ENCODE results near the gene REXO1. TPM values are rescaled to one million over a fixed set of nuclear protein-coding genes. Genes with fewer than 3 reads are reported as not detected.

REXO1 gene
- total RNA-seq, 1 experiment from 2014 or later = 52.2 TPM

DNA sequence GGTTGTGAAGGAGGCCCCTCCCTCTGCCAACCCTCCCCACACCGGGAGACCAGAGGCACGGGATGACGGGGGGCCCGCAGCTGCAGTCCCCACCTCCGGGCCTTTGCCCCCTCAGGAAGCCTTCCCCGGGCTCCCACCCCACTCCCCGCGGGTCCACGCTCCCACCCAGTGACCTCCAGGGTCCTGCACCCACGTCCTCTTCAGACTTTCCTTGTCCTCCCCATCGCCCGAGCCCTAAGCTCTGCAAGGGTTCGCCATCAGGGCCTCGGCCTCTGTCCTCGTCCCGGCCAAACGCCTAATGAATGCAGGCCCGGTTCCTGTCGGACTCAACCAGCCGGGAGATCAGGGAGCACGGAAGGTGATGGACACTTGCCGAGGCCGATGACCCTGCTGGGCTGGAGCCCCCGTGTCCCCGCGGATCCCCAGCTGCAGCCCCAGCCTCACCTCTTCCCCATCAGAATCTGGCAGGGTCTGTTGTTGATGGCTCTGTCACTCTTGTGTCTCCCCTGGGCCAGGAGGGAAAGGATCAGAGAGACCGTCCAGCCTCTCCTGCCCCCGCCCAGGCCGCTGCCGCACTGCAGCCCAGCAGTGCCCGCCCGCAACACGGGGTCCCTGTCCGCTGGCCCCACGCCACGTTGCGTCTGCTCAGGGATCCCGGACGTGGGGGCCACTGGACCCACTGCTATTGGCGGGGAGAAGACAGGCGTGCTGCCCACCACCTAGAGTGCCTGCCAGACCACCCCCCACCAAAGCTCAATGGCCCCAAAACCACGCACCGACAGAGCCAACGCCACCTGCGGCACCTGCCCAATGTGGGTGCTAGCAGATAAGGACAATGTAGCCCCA, 41.9 kb downstream of the REXO1 start:
- Histone ChIP-seq H4K20me1 (ENCODE audit: insufficient read depth) (no peaks in the 10 kb centered on the region), H3K4me1 (ENCODE audit: control insufficient read depth in 1 of 2, insufficient read depth in 2 of 2, low read length in 2 of 2) (peaks cover 12 to 15% of the 10 kb centered on the region in 2 experiments), H2AFZ (ENCODE audit: low read depth, low read length, poor library complexity, severe bottlenecking) (no peak overlapping the region), H3K9ac (ENCODE audit: low read length) (no peak overlapping the region), H3K4me2 (ENCODE audit: low read length) (no peak overlapping the region), H3K27me3 (ENCODE audit: insufficient read depth, low read length) (no peaks in the 10 kb centered on the region), H3K9me3 (ENCODE audit: control insufficient read depth in 1 of 2, insufficient read depth in 1 of 2, low read depth in 1 of 2, low read length in 2 of 2) (no peaks in the 10 kb centered on the region), H3K9me2 (ENCODE audit: insufficient read depth) (no peaks in the 10 kb centered on the region), H3K36me3 (ENCODE audit: control insufficient read depth in 1 of 2, insufficient read depth in 2 of 2, low read length in 2 of 2) (no peaks in the 10 kb centered on the region; a peak in 1 of 4 replicates), H3K27ac (ENCODE audit: low read depth, low read length) (no peak overlapping the region), H3K79me2 (ENCODE audit: insufficient read depth, low read length) (no peaks in the 10 kb centered on the region), H3K4me3 (replicated peaks in 1 of 2; ENCODE audit: low read depth in 1 of 2, low read length in 2 of 2) (no peak overlapping the region)
- CTCF ChIA-PET = no interaction called here
- intact Hi-C loops (cut with micrococcal nuclease) = no loop called here
- POLR2A ChIA-PET = no interaction called here
- ATAC-seq (no peak), DNase-seq (ENCODE audit: low read depth, low spot score) (no peak)
- TF ChIP-seq, protein P1, sequence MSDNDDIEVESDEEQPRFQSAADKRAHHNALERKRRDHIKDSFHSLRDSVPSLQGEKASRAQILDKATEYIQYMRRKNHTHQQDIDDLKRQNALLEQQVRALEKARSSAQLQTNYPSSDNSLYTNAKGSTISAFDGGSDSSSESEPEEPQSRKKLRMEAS (IDR thresholded peaks at IDR 0.05) = no peak
- TF ChIP-seq CEBPB (IDR thresholded peaks at IDR 0.05; ENCODE audit: low read depth) (no peak), POLR2AphosphoS5 (IDR thresholded peaks at IDR 0.05; ENCODE audit: low read depth, low read length) (no peak), ELF1 (IDR thresholded peaks at IDR 0.05; ENCODE audit: borderline replicate concordance, low read depth) (no peak), SP1 (IDR thresholded peaks at IDR 0.05; ENCODE audit: low read depth) (no peak), SRF (IDR thresholded peaks at IDR 0.05; ENCODE audit: low read depth) (no peak), ZNF274 (IDR thresholded peaks at IDR 0.05; ENCODE audit: low read depth, low read length) (no peak), EZH2phosphoT487 (IDR thresholded peaks at IDR 0.05; ENCODE audit: borderline replicate concordance) (no peak), TCF7L2 (IDR thresholded peaks at IDR 0.05; ENCODE audit: borderline replicate concordance, extremely low read depth, insufficient read depth, insufficient read length) (no peak), SIN3A (IDR thresholded peaks at IDR 0.05; ENCODE audit: low read depth) (no peak)
- no TSS peak for BruUV-seq (replicated peaks)
- RAD21 ChIA-PET (ENCODE audit: low non-redundant PET in 1 of 2, low total read pairs in 2 of 2, uncharacterized antibody in 2 of 2, unreplicated experiment in 2 of 2) = no interaction called here
